ENCODE data around the gene ANKRD60.
A peak's percentile ranks its signal among the peaks of the same experiment; 100 is the strongest.

Gene ANKRD60

DNA sequence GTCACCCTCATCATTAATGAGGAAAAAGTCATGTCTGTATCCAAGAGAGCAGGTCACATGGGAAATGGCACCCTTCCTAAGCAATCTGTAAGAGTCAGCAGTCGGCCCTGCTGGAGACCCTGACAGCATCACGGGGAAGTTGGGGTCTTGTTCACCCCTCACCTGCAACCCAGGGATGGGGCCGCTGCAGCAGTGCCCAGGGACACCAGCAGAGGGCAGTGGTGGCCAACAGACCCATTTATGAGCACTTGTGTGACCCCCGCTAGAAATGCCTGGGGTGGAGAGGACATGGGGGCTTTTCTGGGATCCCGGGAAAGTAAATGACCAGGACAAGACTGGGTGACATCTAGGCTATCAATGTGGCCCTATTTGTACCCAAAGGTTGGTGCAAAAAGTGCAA lies 35.9 kb downstream of the ANKRD60 start:
- DNase-seq (ENCODE audit: low spot score): peak; percentile 22

DNA sequence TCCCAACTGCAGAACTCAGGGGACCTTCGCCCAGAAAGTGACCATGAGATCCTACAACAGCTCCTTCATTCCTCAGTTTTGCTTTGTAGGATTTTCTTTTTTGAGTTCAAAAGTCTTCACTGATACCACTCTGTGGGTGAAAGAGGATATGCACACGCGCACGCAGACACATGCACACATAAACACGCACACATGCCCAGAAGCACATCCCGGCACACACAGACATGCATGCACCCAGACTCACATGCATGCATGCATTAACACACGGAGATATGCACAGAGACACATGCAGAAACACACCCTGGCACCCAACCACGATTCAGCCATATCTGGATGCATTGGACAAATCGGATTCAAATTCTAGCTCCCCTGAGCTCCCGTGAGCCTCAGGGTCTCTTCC lies 36.4 kb downstream of the ANKRD60 start:
- no peak for DNase-seq (ENCODE audit: low spot score)

DNA sequence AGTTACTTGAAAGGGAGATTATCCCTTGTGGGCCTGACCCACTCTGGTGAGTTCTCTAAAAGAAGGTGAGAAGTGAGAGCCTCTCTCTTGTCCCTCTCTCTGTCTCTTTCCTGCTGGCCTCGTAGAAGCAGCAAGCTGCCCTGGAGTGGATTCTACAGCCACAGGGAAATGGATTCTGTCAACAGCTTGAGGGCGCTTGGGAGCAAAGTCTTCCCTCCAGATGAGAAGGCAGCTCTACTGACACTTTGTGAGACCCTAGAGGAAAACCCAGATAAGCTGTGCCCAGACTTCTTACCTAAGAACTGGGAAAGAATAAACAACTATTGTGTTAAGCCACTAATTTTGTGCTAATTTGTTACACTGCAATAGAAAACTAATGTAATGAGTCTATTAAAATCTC lies 39.9 kb downstream of the ANKRD60 start:
- no peak for DNase-seq (ENCODE audit: low spot score)

DNA sequence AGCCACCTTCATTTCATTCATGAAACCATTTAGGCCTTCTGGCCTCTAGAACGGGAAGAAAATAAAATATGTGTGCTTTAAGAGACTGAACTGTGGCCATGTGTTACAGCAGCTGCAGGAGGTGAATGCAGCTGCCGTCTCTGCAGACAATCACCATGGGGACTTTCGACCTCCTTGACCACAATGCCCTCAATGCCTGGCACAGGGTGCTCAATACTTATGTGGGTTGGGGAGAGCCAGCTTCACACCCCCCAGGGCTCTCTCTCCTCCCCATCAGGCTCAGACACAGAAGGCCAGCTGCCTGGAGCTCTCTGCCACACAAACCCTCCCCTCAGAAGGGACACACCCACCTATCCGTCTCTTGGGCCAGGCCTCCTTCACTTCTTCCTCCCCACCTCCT lies 43.5 kb downstream of the ANKRD60 start:
- DNase-seq (ENCODE audit: low spot score): no peak

DNA sequence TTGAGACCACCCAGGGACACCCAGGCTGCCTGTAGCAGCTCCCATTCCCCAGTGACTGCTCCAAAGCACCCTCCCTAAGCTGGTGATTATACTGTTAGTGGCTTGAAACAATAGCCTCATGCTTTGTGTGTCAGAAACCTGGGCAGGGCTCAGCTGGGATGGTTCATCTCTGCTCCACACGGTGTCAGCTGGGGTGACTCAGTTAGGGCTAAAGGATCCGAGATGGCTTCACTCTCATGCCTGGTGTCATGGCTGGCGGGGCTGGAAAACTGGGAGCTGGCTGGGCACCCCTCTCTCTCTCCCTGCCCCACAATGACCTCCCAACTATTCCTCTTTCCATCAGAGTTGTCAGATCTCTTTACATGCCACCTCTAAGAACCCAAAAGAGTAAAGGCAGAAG lies 44.4 kb downstream of the ANKRD60 start:
- no peak for DNase-seq (ENCODE audit: low spot score)

DNA sequence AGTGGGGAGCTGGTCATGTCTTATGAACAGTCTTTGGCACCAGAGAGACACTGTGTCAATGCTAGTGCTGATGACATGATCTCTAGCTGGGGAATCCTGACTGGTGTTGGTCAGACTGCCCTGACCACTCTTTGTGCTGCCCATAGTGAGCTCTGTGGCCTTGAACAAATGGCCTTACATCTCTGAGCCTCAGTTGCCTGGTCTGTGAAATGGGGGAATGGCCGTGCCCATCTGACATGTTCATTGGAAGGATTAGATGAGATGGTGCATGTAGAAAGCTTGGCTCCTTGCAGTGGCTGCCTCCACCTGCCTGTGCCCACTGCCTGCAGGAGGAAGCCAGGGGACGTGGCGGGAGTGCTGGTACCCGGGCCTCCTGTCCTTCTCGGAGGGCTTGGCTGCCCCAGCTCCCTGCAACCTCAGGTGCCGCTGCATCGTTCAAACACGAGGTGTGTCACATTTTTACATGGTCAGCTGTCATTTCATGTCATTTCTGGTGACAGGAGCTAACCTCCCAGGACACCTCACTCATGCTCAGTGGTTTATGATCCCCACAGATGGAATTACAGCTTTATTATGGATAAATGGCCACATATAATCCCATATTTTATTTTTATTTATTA lies 45.8 kb downstream of the ANKRD60 start:
- no peak for DNase-seq (ENCODE audit: low spot score)

DNA sequence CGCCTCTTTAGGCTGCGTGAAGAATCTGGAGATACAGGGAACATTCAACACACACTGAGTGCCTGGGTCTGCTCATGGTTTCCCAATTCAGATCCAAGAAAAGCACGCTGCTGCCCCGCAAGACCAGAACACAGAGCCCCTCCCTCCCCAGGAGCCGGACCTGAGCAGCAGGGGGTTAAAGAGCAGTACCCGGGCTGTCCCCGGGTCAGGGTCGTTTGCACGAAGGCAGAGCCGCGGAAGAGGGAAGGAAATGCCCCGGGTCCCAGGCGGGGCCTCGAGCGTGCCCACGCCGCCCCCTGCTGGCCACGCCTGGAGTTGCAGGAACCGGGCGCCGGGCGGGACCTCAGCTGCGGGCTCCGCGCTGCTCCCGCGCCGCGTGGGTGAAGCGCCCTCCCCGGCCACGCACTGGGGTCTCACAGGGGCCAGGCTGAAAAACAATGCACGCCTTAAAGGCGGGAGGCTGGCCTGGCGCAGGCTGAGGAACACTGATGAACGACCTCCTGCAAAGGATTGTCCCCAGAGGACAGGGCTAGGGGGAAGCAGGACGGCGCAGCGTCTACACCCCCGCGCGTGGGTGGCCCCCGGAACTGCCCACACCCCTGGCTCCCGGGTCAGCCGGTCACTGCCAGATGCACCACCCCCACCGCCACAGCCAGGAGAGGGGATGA lies 48.9 kb downstream of the ANKRD60 start:
- DNase-seq (ENCODE audit: low spot score): peak; percentile 58

DNA sequence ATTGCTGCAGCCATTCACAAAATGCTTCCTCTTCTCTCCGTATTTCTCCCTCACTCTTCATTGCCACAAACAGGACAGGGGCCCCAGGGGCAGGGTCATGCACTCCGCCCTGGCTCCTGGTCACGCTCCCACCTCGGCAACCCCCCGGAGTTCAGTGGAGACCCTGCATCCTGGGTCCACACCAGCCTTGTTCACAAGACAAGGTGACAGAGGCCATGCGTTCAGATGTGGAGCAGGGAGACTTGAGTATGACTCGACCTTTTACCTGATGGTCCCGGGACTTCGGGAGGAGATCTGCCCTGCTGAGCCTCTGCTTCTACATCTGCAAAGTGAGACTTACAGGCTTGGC lies 49.4 kb downstream of the ANKRD60 start:
- DNase-seq (ENCODE audit: low spot score): no peak

DNA sequence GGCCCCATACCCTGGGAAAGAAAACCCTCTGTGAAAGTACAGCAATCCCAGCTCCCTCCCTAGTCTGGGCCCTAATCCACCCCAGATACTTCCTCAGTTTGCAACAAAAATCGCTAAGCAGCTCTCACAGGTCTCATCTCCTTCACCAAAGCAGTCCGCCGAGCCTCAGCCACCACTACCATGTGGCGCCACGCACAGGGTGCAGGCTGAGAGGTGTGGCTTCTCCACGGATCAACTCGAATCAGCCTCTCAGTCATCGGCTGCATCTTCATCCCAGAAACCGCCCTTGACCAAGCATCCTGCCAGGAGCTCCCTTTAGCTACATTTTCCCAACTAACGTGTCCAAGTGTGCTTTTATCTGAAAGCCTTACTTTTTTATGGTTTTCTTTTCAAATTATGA lies 50.7 kb downstream of the ANKRD60 start:
- no peak for DNase-seq (ENCODE audit: low spot score)

DNA sequence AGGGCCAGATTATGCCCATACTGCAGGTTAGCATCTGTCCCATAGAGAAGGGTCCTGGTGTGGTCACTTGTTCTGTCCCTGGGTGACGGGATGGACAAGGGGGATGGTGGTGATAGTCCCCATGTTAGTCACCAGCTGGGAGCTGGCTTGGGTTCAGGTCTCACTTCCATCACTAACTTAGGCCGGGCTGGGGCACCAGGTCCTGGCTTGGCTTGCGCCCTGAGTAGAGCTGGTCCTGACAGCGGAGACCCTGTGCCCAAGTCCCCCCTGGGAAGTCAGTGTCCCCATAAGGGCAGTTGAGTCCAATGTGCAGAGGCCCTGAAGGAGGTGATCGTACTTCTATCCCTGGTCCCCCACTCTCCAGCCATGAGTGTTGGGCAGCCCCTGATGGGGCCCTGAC lies 52.6 kb downstream of the ANKRD60 start:
- no peak for DNase-seq (ENCODE audit: low spot score)

DNA sequence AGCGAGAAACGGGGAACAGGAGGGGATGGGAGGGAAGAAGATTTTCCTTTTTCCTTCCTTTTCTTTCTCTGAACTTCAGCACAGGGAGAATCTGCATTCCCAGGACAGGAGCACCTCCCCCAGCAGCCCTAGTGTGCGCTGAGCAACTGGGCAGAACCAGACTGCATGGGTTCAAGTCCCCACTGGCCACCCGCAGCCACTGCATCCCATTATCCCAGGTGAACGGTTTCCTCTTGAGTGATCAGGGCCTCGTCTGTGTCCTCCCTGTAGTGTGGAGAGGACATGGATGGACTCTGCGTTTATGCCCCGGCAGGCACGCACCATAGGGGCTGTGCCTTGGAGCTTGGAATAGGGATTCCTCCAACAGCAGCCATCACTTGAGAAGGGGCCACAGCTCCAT lies 53.0 kb downstream of the ANKRD60 start:
- DNase-seq (ENCODE audit: low spot score): no peak

DNA sequence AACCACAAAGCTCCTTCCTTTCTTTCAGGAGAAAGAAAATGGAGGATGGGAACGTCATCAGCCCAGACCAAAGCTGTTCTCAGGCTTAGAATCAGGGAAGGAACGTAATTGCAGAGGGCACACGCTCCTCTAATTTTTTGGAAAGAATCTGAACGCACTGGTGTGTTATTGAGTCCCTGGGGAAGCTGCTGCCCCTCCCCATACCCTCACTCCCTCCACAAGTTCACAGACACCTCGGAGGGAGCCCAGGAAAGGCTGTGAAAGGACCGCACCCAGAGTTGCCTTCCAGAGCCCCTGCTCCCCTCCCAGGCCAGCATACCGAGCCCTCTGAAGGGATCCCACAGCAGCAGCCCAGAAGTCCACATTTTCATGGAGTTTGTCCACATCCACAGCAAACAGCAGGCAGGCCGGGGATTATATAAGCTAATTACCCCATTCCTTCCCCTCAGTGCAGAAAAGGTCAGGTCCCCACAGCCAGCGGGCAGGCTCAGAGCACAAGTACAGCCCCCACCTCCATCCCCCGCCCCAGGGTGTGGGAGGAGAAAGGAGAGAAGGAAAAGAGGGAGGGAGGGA lies 53.7 kb downstream of the ANKRD60 start:
- DNase-seq (ENCODE audit: low spot score): no peak

DNA sequence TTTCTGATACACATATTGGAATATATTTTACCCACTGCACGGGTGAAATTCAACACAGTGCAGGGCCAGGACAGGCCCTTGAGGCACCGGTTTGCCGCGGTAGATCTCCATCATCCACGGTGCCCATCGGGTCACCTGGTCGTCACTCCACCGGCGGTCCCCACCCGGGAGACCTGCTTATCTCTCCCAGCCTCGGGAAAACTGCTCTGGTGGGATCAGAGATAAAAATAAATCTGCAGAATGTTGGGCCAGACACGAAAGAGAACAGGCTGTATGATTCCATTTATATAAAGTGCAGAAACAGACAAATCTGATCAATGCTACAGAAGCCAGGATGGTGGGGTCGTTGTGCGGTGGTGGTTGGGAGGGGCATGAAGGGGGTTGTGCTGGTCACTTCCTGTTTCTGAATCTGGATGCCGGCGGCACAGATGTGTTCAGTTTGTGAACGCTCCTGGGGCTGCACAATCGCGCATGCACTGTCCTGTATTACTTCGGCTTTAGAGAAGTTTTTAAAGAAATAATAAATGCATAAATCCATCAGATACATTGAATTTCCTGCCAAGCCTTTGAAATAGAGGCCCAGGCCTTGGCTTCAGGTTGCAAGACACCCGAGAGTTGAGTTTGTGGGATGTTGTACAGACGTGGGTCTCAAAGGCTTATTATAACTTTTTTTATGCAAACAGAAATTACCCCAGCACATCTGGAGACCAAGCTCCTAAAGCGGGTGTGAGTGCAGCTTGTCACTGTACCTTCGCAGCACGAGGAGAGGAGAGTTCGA lies 54.3 kb downstream of the ANKRD60 start:
- DNase-seq (ENCODE audit: low spot score): no peak

DNA sequence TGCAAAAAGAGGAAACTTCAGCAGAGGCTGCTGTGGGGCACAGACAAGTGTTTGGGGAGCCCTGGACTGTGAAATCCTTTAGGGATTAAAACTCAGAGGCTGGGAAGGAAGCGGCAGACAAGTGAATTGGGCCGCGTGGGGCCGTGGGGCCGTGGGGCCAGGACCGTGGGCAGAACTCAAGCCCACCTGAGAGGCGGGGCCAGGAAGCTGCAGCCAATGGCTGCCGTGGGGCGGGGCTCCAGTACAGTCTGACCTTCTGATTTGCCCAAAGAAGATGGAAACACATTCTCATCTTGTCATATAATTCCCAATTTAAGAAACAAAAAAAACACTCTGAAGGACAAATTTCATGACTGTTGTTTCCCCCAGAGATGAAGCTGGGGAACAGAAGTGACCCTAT lies 55.4 kb downstream of the ANKRD60 start:
- no peak for DNase-seq (ENCODE audit: low spot score)

DNA sequence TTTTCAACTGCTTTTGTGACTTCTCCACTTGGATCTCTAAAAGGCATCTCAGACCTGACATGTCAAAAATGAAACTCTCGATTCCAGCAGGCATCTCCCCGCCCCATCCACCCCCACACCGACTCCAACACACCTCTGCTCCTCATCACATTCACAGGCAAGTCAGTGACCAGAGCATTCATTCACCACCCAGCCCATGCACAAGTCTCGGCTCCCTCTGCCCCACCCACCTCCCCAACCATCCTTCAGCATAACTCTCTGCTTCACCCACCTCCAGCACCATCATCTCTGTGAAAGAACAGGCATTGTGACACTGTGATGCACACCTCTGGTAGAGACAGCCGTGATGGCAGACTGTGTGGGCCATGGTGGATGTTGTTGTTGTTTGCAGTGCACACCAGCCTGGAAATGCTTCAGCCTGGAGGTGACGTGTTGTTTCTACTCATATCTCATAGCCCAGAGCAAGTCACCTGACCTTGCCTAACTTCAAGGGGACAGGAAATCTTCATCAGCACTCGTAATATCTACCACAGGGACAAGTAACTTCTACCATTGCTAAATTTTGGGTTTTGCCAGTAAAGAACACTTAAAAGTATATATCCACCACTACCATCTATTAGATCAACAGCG lies 56.5 kb downstream of the ANKRD60 start:
- DNase-seq (ENCODE audit: low spot score): no peak

DNA sequence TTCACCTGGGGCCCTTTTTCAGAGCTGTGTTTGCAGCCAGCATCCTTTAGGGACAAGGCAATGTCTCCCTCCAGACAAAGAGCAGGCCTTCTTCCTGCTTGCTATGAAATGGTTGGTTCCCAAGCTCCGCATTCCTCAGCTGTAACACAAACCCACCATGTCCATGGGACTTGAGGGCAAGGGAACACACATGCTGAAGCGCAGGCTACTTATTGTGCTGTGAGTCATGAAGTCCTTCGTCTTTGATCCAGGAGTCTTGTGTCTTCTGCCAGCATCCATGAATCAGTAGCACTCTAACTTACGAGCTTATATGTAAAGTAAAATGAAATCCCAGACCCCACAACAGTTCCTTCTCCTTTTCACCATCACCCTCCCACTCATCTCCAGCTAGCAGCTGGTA lies 59.0 kb downstream of the ANKRD60 start:
- DNase-seq (ENCODE audit: low spot score): no peak

DNA sequence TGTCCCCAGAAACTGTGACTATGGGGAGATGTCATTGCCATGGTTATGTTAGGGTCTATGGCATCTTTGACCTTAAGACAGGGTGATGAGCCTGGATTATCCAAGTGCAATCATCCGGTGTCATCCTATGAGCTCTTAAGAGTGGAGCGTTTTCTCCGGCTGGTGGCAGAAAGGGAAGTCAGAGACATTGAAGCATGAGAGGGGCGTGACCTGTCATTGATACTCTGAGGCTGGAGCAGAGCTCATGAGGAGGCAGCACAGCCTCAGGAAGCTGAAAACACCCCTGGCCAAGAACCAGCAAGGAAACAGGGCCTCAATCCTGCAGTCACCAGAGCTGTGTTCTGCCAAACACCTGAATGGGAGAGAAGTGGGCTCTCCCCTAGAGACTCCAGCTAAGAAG lies 59.6 kb downstream of the ANKRD60 start:
- no peak for DNase-seq (ENCODE audit: low spot score)

DNA sequence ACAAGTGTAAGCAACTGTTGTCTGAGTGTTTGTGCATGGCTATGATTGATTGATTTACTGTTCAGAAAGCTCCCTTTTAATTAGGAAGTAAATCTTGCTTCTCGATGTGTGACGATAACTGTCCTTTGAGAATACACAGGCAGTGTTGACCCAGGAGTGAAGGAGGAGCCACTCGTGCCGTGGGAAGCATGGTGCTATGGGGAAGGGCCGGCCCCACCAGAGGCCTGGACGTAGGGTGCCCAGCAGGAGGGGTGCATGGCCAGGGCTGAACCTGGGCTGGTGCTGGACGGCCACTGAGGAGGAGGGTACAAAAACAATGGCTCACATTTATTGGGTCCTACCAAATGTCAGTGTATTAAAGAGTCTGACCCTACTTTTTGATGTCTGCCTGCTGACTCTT lies 60.7 kb downstream of the ANKRD60 start:
- DNase-seq (ENCODE audit: low spot score): no peak
